Liver (tissue), 9 donors: Measurements from ENCODE around the gene NDC1. TPM values are rescaled to one million over a fixed set of nuclear protein-coding genes. Genes with fewer than 3 reads are reported as not detected.
A peak's percentile ranks its signal among the peaks of the same experiment; 100 is the strongest.

Experiments
- DNase-seq: peaks from one replicate; pipeline ENCODE4 v3.0.0-alpha.2; 2017; ENCODE audit warnings: low spot score
- H3K27ac ChIP-seq, 2 donors: one replicate each; pipeline ENCODE4 v1.7.0; 2013; ENCODE audit warnings: inconsistent platforms in 2 of 2, low read length in 2 of 2, control low read depth in 1 of 2, low read depth in 1 of 2, mild to moderate bottlenecking in 1 of 2
- H3K27me3 ChIP-seq, 4 donors: one replicate each; pipeline versions ENCODE4 v1.6.1 to v1.7.0; 2013; ENCODE audit warnings: low read length in 3 of 4, inconsistent platforms in 1 of 4, mild to moderate bottlenecking in 1 of 4, moderate library complexity in 1 of 4; ENCODE audit not compliant: control insufficient read depth in 4 of 4, insufficient read depth in 4 of 4
- H3K36me3 ChIP-seq, 4 donors: one replicate each; pipeline versions ENCODE4 v1.6.1 to v1.7.0; 2013; ENCODE audit warnings: low read length in 3 of 4, mild to moderate bottlenecking in 3 of 4, low read depth in 1 of 4, moderate library complexity in 1 of 4; ENCODE audit not compliant: control insufficient read depth in 4 of 4, insufficient read depth in 3 of 4
- H3K4me1 ChIP-seq, 4 donors: one replicate each; pipeline versions ENCODE4 v1.6.1 to v1.7.0; 2013; ENCODE audit warnings: low read length in 3 of 4, mild to moderate bottlenecking in 3 of 4, moderate library complexity in 1 of 4; ENCODE audit not compliant: control insufficient read depth in 4 of 4, insufficient read depth in 4 of 4
- H3K4me3 ChIP-seq, 3 donors: one replicate each; pipeline versions ENCODE4 v1.6.1 to v1.7.0; 2013; ENCODE audit warnings: low read length in 3 of 3, control low read depth in 1 of 3, low read depth in 1 of 3, mild to moderate bottlenecking in 1 of 3
- H3K9ac ChIP-seq, 2 donors: one replicate each; pipeline ENCODE4 v1.7.0; 2013; ENCODE audit warnings: low read length in 2 of 2, mild to moderate bottlenecking in 2 of 2, moderate library complexity in 2 of 2, control low read depth in 1 of 2, low read depth in 1 of 2
- H3K9me3 ChIP-seq, 4 donors: one replicate each; pipeline versions ENCODE4 v1.6.1 to v1.7.0; 2013; ENCODE audit warnings: low read length in 3 of 4; ENCODE audit not compliant: control insufficient read depth in 4 of 4
- CTCF ChIP-seq: fragments of 150-350 bp; IDR thresholded peaks from 2 replicates; pipeline ENCODE4 v1.5.1; 2017; ENCODE audit warnings: improper control_type of control experiment, low read depth, low read length; ENCODE audit not compliant: missing input control
- FOXA2 ChIP-seq: IDR thresholded peaks from 2 replicates; pipeline ENCODE4 v1.6.1; 2016; ENCODE audit warnings: antibody characterized with exemption
- HNF4A ChIP-seq, 2 donors: conservative IDR thresholded peaks; 2 replicates each; pipeline ENCODE4 v1.6.1; 2016; ENCODE audit warnings: antibody characterized with exemption in 2 of 2, mild to moderate bottlenecking in 2 of 2
- MAX ChIP-seq: IDR thresholded peaks from 2 replicates; pipeline ENCODE4 v1.6.1; 2016; ENCODE audit warnings: antibody characterized with exemption
- RAD21 ChIP-seq, 2 donors: IDR thresholded peaks; 2 replicates each; pipeline ENCODE4 v1.6.1; 2016; ENCODE audit warnings: antibody characterized with exemption in 2 of 2, mild to moderate bottlenecking in 2 of 2
- RXRA ChIP-seq, 2 donors: IDR thresholded peaks; 2 replicates each; pipeline ENCODE4 v1.6.1; 2017 to 2018; ENCODE audit warnings: antibody characterized with exemption in 2 of 2, mild to moderate bottlenecking in 1 of 2
- SP1 ChIP-seq: IDR thresholded peaks from 2 replicates; pipeline ENCODE4 v1.6.1; 2018; ENCODE audit warnings: antibody characterized with exemption, mild to moderate bottlenecking
- TAF1 ChIP-seq: conservative IDR thresholded peaks from 2 replicates; pipeline ENCODE4 v1.6.1; 2016; ENCODE audit warnings: antibody characterized with exemption, mild to moderate bottlenecking
- ZBTB33 ChIP-seq: IDR thresholded peaks from 2 replicates; pipeline ENCODE4 v1.6.1; 2016; ENCODE audit warnings: antibody characterized with exemption
- WGBS: extraction: QIAGEN DNeasy Blood & Tissue Kit; methylation state at CpG from one replicate; pipeline ENCODE4 v1.1.7; 2013; 5-methylcytosine and 5-hydroxymethylcytosine counted together
- polyA plus RNA-seq, 2 donors: library from polyadenylated mRNA; stranded (reverse) in 1 of 2; unstranded in 1 of 2; fragments of 200-250 nt in 1 of 2; fragments of >200 nt in 1 of 2; fragmentation: Nextera tagmentation in 1 of 2; extraction: Ambion mirVana in 1 of 2; gene quantifications; one replicate each; pipeline versions ENCODE4 v1.2.1 to v1.2.3, GENCODE V29; 2013 to 2015
- total RNA-seq, 2 donors: library from RNA; depleted of rRNA; stranded (reverse); fragments of >200 nt; gene quantifications; one replicate each; pipeline ENCODE4 v1.2.3, GENCODE V29; 2014
- donor health status: healthy.
- donor health status: healthy.
- donor health status: healthy.
- donor health status: healthy.
- donor health status: healthy.

Gene NDC1
- total and polyA plus RNA-seq, 4 donors: 2.2 to 17.9 (median 5.8) TPM

- no peaks in the 10 kb centered on the region for H3K4me1 ChIP-seq
- no peaks in the 10 kb centered on the region for H3K9me3 ChIP-seq
- H3K27me3 ChIP-seq: no peaks in the 10 kb centered on the region
- peaks cover 6 to 38% (median 31%) of the 10 kb centered on the region in 4 donors for H3K36me3 ChIP-seq
- TF ChIP-seq MAX (no peak), FOXA2 (no peak)
- no peak for DNase-seq
- no peak overlapping the region for H3K9ac ChIP-seq
- H3K4me3 ChIP-seq: no peak overlapping the region
- no peak overlapping the region for H3K27ac ChIP-seq
- WGBS: 84% methylated on average over 7 of the region's 7 CpGs
Measured at GRCh38 chr1:53862507-53862906, 24.4 kb upstream of the NDC1 start.

- no peaks in the 10 kb centered on the region for H3K27me3 ChIP-seq
- H3K4me1 ChIP-seq: no peaks in the 10 kb centered on the region
- no peaks in the 10 kb centered on the region for H3K9me3 ChIP-seq
- H3K4me3 ChIP-seq: no peak overlapping the region
- TF ChIP-seq HNF4A (conservative IDR thresholded peaks at IDR 0.05) (no peak), RXRA (IDR thresholded peaks at IDR 0.05) (peak in 1 of 2 donors; percentile 75), CTCF (peak; percentile 72), RAD21 (IDR thresholded peaks at IDR 0.05) (peak; percentile 90 to 92)
- peak; percentile 49 for DNase-seq
- H3K36me3 ChIP-seq: peaks cover 11 to 45% (median 32%) of the 10 kb centered on the region in 4 donors
- no peak overlapping the region for H3K9ac ChIP-seq
- H3K27ac ChIP-seq: no peak overlapping the region
Measured at GRCh38 chr1:53860967-53861411, 22.9 kb upstream of the NDC1 start.

GRCh38 chr1:53851571-53852285, 13.6 kb upstream of the NDC1 start:
- no peaks in the 10 kb centered on the region for H3K27me3 ChIP-seq
- no peak overlapping the region for H3K9ac ChIP-seq
- peaks cover 8 to 51% (median 30%) of the 10 kb centered on the region in 4 donors for H3K36me3 ChIP-seq
- WGBS: 86% methylated on average over 9 of the region's 9 CpGs
- H3K27ac ChIP-seq: no peak overlapping the region
- H3K9me3 ChIP-seq: no peaks in the 10 kb centered on the region
- no peaks in the 10 kb centered on the region for H3K4me1 ChIP-seq
- no peak overlapping the region for H3K4me3 ChIP-seq
- no peak for DNase-seq
- no peak for TF ChIP-seq ZBTB33
- TF ChIP-seq TAF1: no peak
- TF ChIP-seq SP1: no peak
